Measurements from ENCODE around the gene HNRNPLL.

HNRNPLL gene

GRCh38 chr2:38600242-38600891 lies 2.4 kb downstream of the HNRNPLL start:
- Histone ChIP-seq H3K4ac (ENCODE audit: low read depth, low read length) (peak overlapping the region; percentile 99), H2BK5ac (ENCODE audit: low read depth, low read length, poor library complexity) (no peak overlapping the region), H3K36me3 (ENCODE audit: control insufficient read depth in 1 of 2, insufficient read depth in 2 of 2, low read length in 2 of 2) (no peaks in the 10 kb centered on the region), H3K14ac (ENCODE audit: low read length) (no peak overlapping the region), H2BK12ac (ENCODE audit: low read length) (no peak overlapping the region), H3K27ac (ENCODE audit: low read depth, low read length) (no peak overlapping the region), H4K8ac (ENCODE audit: low read depth, low read length) (no peak overlapping the region), H4K91ac (ENCODE audit: low read depth, low read length) (no peak overlapping the region), H3K4me1 (ENCODE audit: control insufficient read depth in 1 of 2, insufficient read depth in 2 of 2, low read length in 2 of 2) (peaks cover 3 to 7% of the 10 kb centered on the region in 2 experiments), H3K27me3 (ENCODE audit: insufficient read depth, low read length) (no peaks in the 10 kb centered on the region), H2BK120ac (ENCODE audit: insufficient read depth, low read length, poor library complexity) (no peak overlapping the region), H3K9ac (ENCODE audit: low read length) (no peak overlapping the region), H3K9me3 (ENCODE audit: insufficient read depth, low read depth, low read length) (no peaks in the 10 kb centered on the region), H2AFZ (ENCODE audit: insufficient read depth, low read length, poor library complexity) (no peak overlapping the region), H3K79me1 (ENCODE audit: low read length) (peaks cover 12% of the 10 kb centered on the region), H3K18ac (ENCODE audit: low read length) (no peak overlapping the region), H3K79me2 (ENCODE audit: control insufficient read depth, insufficient read depth, low read length, poor library complexity) (peaks cover 18% of the 10 kb centered on the region), H3K4me2 (ENCODE audit: low read length) (peak overlapping the region; percentile 46), H3K4me3 (ENCODE audit: low read depth, low read length) (no peak overlapping the region), H3K23ac (ENCODE audit: low read length) (no peak overlapping the region), H4K12ac (ENCODE audit: low read depth, low read length) (no peak overlapping the region), H2AK5ac (ENCODE audit: low read length) (no peak overlapping the region)
- DNase-seq, result peak in 1 of 2 donors; percentile 48
- no CpG with 5 or more reads among the region's 15 CpGs for WGBS (ENCODE audit: extremely low coverage, insufficient coverage, insufficient read length)

DNA sequence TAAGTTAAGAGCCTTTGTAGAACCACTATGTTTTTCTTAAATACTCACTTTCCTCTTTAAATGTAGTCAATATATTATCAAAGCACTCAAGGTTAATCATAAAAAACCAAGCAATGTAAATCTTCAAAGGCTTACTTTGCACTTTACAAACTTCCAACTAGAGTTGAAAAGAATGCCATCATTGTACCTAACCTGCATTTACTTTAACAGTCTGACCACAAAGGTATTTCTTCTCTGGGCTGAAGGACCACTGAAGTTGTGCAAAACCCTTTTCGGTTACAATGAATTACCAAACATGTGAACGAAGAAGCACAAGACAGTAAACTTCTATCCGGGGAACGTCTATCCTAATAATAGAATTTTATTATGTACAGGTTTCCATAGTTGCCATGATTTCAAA lies 3.0 kb downstream of the HNRNPLL start:
- Histone ChIP-seq H3K4me2 (ENCODE audit: low read length) (no peak overlapping the region), H2AFZ (ENCODE audit: insufficient read depth, low read length, poor library complexity) (no peak overlapping the region), H3K4me1 (ENCODE audit: control insufficient read depth in 1 of 2, insufficient read depth in 2 of 2, low read length in 2 of 2) (peaks cover 3 to 7% of the 10 kb centered on the region in 2 experiments), H4K12ac (ENCODE audit: low read depth, low read length) (no peak overlapping the region), H4K91ac (ENCODE audit: low read depth, low read length) (no peak overlapping the region), H3K4ac (ENCODE audit: low read depth, low read length) (no peak overlapping the region), H3K27ac (ENCODE audit: low read depth, low read length) (no peak overlapping the region), H2AK5ac (ENCODE audit: low read length) (no peak overlapping the region), H3K9me3 (ENCODE audit: insufficient read depth, low read depth, low read length) (no peaks in the 10 kb centered on the region), H3K4me3 (ENCODE audit: low read depth, low read length) (no peak overlapping the region), H3K9ac (ENCODE audit: low read length) (no peak overlapping the region), H3K27me3 (ENCODE audit: insufficient read depth, low read length) (no peaks in the 10 kb centered on the region), H3K23ac (ENCODE audit: low read length) (no peak overlapping the region), H3K79me2 (ENCODE audit: control insufficient read depth, insufficient read depth, low read length, poor library complexity) (peaks cover 18% of the 10 kb centered on the region), H3K18ac (ENCODE audit: low read length) (no peak overlapping the region), H3K14ac (ENCODE audit: low read length) (no peak overlapping the region), H2BK5ac (ENCODE audit: low read depth, low read length, poor library complexity) (no peak overlapping the region), H2BK120ac (ENCODE audit: insufficient read depth, low read length, poor library complexity) (no peak overlapping the region), H2BK12ac (ENCODE audit: low read length) (no peak overlapping the region), H3K79me1 (ENCODE audit: low read length) (peaks cover 12% of the 10 kb centered on the region), H3K36me3 (ENCODE audit: control insufficient read depth in 1 of 2, insufficient read depth in 2 of 2, low read length in 2 of 2) (no peaks in the 10 kb centered on the region), H4K8ac (ENCODE audit: low read depth, low read length) (no peak overlapping the region)
- no CpG with 5 or more reads among the region's 4 CpGs for WGBS (ENCODE audit: extremely low coverage, insufficient coverage, insufficient read length)
- DNase-seq, result peak in 1 of 2 donors; percentile 47

- peaks cover 3 to 7% of the 10 kb centered on the region in 2 experiments for H3K4me1 ChIP-seq (ENCODE audit: control insufficient read depth in 1 of 2, insufficient read depth in 2 of 2, low read length in 2 of 2)
- no peak overlapping the region for H3K18ac ChIP-seq (ENCODE audit: low read length)
- no peak overlapping the region for H3K4ac ChIP-seq (ENCODE audit: low read depth, low read length)
- H4K12ac ChIP-seq (ENCODE audit: low read depth, low read length), result no peak overlapping the region
- no peak overlapping the region for H4K8ac ChIP-seq (ENCODE audit: low read depth, low read length)
- no peak overlapping the region for H3K23ac ChIP-seq (ENCODE audit: low read length)
- no peak overlapping the region for H2BK12ac ChIP-seq (ENCODE audit: low read length)
- H3K27ac ChIP-seq (ENCODE audit: low read depth, low read length), result no peak overlapping the region
- no peak overlapping the region for H2AK5ac ChIP-seq (ENCODE audit: low read length)
- H3K27me3 ChIP-seq (ENCODE audit: insufficient read depth, low read length), result no peaks in the 10 kb centered on the region
- peaks cover 12% of the 10 kb centered on the region for H3K79me1 ChIP-seq (ENCODE audit: low read length)
- H3K4me3 ChIP-seq (ENCODE audit: low read depth, low read length), result no peak overlapping the region
- H3K79me2 ChIP-seq (ENCODE audit: control insufficient read depth, insufficient read depth, low read length, poor library complexity), result peaks cover 20% of the 10 kb centered on the region
- H2BK120ac ChIP-seq (ENCODE audit: insufficient read depth, low read length, poor library complexity), result no peak overlapping the region
- H3K9ac ChIP-seq (ENCODE audit: low read length), result no peak overlapping the region
- no peak overlapping the region for H2AFZ ChIP-seq (ENCODE audit: insufficient read depth, low read length, poor library complexity)
- no peak overlapping the region for H4K91ac ChIP-seq (ENCODE audit: low read depth, low read length)
- no peaks in the 10 kb centered on the region for H3K9me3 ChIP-seq (ENCODE audit: insufficient read depth, low read depth, low read length)
- WGBS (ENCODE audit: extremely low coverage, insufficient coverage, insufficient read length), result no CpG with 5 or more reads among the region's 1 CpG
- no peak overlapping the region for H3K14ac ChIP-seq (ENCODE audit: low read length)
- H3K4me2 ChIP-seq (ENCODE audit: low read length), result no peak overlapping the region
- H2BK5ac ChIP-seq (ENCODE audit: low read depth, low read length, poor library complexity), result no peak overlapping the region
- no peaks in the 10 kb centered on the region for H3K36me3 ChIP-seq (ENCODE audit: control insufficient read depth in 1 of 2, insufficient read depth in 2 of 2, low read length in 2 of 2)
- DNase-seq, result no peak
Measured at GRCh38 chr2:38598991-38599295, 3.8 kb downstream of the HNRNPLL start.

- no peaks in the 10 kb centered on the region for H3K27me3 ChIP-seq (ENCODE audit: insufficient read depth, low read length)
- H2BK12ac ChIP-seq (ENCODE audit: low read length), result no peak overlapping the region
- no peak overlapping the region for H3K9ac ChIP-seq (ENCODE audit: low read length)
- no peak overlapping the region for H2AK5ac ChIP-seq (ENCODE audit: low read length)
- peaks cover 12% of the 10 kb centered on the region for H3K79me1 ChIP-seq (ENCODE audit: low read length)
- no peak overlapping the region for H3K4me3 ChIP-seq (ENCODE audit: low read depth, low read length)
- no peak overlapping the region for H4K12ac ChIP-seq (ENCODE audit: low read depth, low read length)
- H3K36me3 ChIP-seq (ENCODE audit: control insufficient read depth in 1 of 2, insufficient read depth in 2 of 2, low read length in 2 of 2), result no peaks in the 10 kb centered on the region
- DNase-seq, result peak in 1 of 2 donors; percentile 17
- H2BK120ac ChIP-seq (ENCODE audit: insufficient read depth, low read length, poor library complexity), result no peak overlapping the region
- peaks cover 24% of the 10 kb centered on the region for H3K79me2 ChIP-seq (ENCODE audit: control insufficient read depth, insufficient read depth, low read length, poor library complexity)
- H3K4ac ChIP-seq (ENCODE audit: low read depth, low read length), result peak overlapping the region; percentile 64
- H2AFZ ChIP-seq (ENCODE audit: insufficient read depth, low read length, poor library complexity), result no peak overlapping the region
- no CpG with 5 or more reads among the region's 5 CpGs for WGBS (ENCODE audit: extremely low coverage, insufficient coverage, insufficient read length)
- H3K4me1 ChIP-seq (ENCODE audit: control insufficient read depth in 1 of 2, insufficient read depth in 2 of 2, low read length in 2 of 2), result peaks cover 3 to 7% of the 10 kb centered on the region in 2 experiments
- no peak overlapping the region for H4K8ac ChIP-seq (ENCODE audit: low read depth, low read length)
- no peak overlapping the region for H2BK5ac ChIP-seq (ENCODE audit: low read depth, low read length, poor library complexity)
- H3K18ac ChIP-seq (ENCODE audit: low read length), result no peak overlapping the region
- no peaks in the 10 kb centered on the region for H3K9me3 ChIP-seq (ENCODE audit: insufficient read depth, low read depth, low read length)
- H3K4me2 ChIP-seq (ENCODE audit: low read length), result no peak overlapping the region
- H4K91ac ChIP-seq (ENCODE audit: low read depth, low read length), result no peak overlapping the region
- H3K14ac ChIP-seq (ENCODE audit: low read length), result no peak overlapping the region
- no peak overlapping the region for H3K23ac ChIP-seq (ENCODE audit: low read length)
- no peak overlapping the region for H3K27ac ChIP-seq (ENCODE audit: low read depth, low read length)
Measured at GRCh38 chr2:38598200-38598990, 4.3 kb downstream of the HNRNPLL start.

Measured in trophoblast cell (in vitro differentiated cells and primary cell).